Panc1 (cell line): ENCODE data around the gene SRGAP2C.
"Not testable (repeated sequence)": the region's sequence is repeated elsewhere in the genome, so short reads cannot be mapped to it uniquely, and the experiment has no call there.

ENCODE experiments used
- POLR2AphosphoS5 ChIP-seq: IDR thresholded peaks from 2 replicates; pipeline ENCODE4 v1.6.1; 2012; ENCODE audit warnings: mild to moderate bottlenecking, low read depth, low read length, moderate library complexity
- TF ChIP-seq, protein P1 (sequence below): fragments of 450-650 bp; IDR thresholded peaks from 2 replicates; pipeline ENCODE4 v1.5.1; 2017; ENCODE audit warnings: mild to moderate bottlenecking
- TF ChIP-seq, protein P2 (sequence below), 2 experiments: IDR thresholded peaks; 2 replicates each; pipeline ENCODE4 v1.6.1; 2011 to 2012; ENCODE audit warnings: low read depth in 2 of 2, control low read depth in 1 of 2, low read length in 1 of 2, mild to moderate bottlenecking in 1 of 2, moderate library complexity in 1 of 2; ENCODE audit not compliant: insufficient read depth in 1 of 2

DNA sequence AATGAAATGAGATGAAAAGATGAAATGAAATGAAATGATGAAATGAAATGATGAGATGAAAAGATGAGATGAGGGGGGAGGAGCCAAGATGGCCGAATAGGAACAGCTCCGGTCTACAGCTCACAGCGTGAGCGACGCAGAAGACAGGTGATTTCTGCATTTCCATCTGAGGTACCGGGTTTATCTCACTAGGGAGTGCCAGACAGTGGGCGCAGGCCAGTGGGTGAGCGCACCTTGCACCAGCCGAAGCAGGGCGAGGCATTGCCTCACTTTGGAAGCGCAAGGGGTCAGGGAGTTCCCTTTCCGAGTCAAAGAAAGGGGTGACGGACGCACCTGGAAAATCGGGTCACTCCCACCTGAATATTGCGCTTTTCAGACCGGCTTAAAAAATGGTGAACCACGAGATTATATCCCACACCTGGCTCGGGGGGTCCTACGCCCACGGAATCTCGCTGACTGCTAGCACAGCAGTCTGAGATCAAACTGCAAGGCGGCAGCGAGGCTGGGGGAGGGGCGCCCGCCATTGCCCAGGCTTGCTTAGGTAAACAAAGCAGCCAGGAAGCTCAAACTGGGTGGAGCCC lies 216.7 kb downstream of the SRGAP2C start:
- TF ChIP-seq POLR2AphosphoS5, result not testable (repeated sequence)
- TF ChIP-seq, protein P1, sequence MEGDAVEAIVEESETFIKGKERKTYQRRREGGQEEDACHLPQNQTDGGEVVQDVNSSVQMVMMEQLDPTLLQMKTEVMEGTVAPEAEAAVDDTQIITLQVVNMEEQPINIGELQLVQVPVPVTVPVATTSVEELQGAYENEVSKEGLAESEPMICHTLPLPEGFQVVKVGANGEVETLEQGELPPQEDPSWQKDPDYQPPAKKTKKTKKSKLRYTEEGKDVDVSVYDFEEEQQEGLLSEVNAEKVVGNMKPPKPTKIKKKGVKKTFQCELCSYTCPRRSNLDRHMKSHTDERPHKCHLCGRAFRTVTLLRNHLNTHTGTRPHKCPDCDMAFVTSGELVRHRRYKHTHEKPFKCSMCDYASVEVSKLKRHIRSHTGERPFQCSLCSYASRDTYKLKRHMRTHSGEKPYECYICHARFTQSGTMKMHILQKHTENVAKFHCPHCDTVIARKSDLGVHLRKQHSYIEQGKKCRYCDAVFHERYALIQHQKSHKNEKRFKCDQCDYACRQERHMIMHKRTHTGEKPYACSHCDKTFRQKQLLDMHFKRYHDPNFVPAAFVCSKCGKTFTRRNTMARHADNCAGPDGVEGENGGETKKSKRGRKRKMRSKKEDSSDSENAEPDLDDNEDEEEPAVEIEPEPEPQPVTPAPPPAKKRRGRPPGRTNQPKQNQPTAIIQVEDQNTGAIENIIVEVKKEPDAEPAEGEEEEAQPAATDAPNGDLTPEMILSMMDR, result not testable (repeated sequence)
- TF ChIP-seq, protein P2, sequence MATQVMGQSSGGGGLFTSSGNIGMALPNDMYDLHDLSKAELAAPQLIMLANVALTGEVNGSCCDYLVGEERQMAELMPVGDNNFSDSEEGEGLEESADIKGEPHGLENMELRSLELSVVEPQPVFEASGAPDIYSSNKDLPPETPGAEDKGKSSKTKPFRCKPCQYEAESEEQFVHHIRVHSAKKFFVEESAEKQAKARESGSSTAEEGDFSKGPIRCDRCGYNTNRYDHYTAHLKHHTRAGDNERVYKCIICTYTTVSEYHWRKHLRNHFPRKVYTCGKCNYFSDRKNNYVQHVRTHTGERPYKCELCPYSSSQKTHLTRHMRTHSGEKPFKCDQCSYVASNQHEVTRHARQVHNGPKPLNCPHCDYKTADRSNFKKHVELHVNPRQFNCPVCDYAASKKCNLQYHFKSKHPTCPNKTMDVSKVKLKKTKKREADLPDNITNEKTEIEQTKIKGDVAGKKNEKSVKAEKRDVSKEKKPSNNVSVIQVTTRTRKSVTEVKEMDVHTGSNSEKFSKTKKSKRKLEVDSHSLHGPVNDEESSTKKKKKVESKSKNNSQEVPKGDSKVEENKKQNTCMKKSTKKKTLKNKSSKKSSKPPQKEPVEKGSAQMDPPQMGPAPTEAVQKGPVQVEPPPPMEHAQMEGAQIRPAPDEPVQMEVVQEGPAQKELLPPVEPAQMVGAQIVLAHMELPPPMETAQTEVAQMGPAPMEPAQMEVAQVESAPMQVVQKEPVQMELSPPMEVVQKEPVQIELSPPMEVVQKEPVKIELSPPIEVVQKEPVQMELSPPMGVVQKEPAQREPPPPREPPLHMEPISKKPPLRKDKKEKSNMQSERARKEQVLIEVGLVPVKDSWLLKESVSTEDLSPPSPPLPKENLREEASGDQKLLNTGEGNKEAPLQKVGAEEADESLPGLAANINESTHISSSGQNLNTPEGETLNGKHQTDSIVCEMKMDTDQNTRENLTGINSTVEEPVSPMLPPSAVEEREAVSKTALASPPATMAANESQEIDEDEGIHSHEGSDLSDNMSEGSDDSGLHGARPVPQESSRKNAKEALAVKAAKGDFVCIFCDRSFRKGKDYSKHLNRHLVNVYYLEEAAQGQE (IDR thresholded peaks at IDR 0.05; ENCODE audit: insufficient read depth in 1 of 2, low read depth in 2 of 2, low read length in 1 of 2), result not testable (repeated sequence)
